ENCODE measurements around the gene UFM1. TPM values are rescaled to one million over a fixed set of nuclear protein-coding genes. Genes with fewer than 3 reads are reported as not detected.
A peak's percentile ranks its signal among the peaks of the same experiment; 100 is the strongest.

UFM1 gene
- 33.9 TPM for total RNA-seq (2021; ENCODE audit: unreplicated experiment)
- polyA plus RNA-seq (2012): 16.0 and 25.5 TPM in 2 replicates
- percentile 96 among the genes with signal in this experiment for Bru-seq, nascent RNA
- BruChase-seq, experiment 1, labeled RNA remaining after a 6-hour chase: percentile 98 among the genes with signal in this experiment
- percentile 97 among the genes with signal in this experiment for BruChase-seq, experiment 2, labeled RNA remaining after a 2-hour chase
- long read RNA-seq, transcript UFM1-201 (6 exons, 3,138 nt): major isoform, 92 of 141 reads
- long read RNA-seq, partial matches to known transcripts: 19 of 141 reads
- long read RNA-seq, other reads (novel, unspliced or antisense): 25 of 141 reads

GRCh38 chr13:38349390-38350113 is at the start of gene UFM1:
Gene UFM1, plus strand, starts transcription at chr13:38349851. Its CDS starts 69 bp downstream, at chr13:38349920.
- Histone ChIP-seq H3K4me3 (replicated peaks in 1 of 2; ENCODE audit: low read depth in 1 of 2, low read length in 2 of 2) (peak within 1 kb of the TSS; percentile 84 to 93), H3K9ac (ENCODE audit: low read length) (peak within 1 kb of the TSS; percentile 77), H3K9me3 (ENCODE audit: control insufficient read depth in 1 of 2, insufficient read depth in 1 of 2, low read depth in 1 of 2, low read length in 2 of 2) (no peaks in the 10 kb centered on the region), H3K4me2 (ENCODE audit: low read length) (peak within 1 kb of the TSS; percentile 92), H3K9me2 (ENCODE audit: insufficient read depth) (no peaks in the 10 kb centered on the region), H3K27ac (ENCODE audit: low read depth, low read length) (peak within 1 kb of the TSS; percentile 77), H2AFZ (ENCODE audit: low read depth, low read length, poor library complexity, severe bottlenecking) (peak within 1 kb of the TSS; percentile 96), H3K36me3 (ENCODE audit: control insufficient read depth in 1 of 2, insufficient read depth in 2 of 2, low read length in 2 of 2) (peaks cover 8 to 9% of the 10 kb centered on the region in 2 experiments; a peak in 3 of 4 replicates), H3K27me3 (ENCODE audit: insufficient read depth, low read length) (no peaks in the 10 kb centered on the region), H4K20me1 (ENCODE audit: insufficient read depth) (no peaks in the 10 kb centered on the region), H3K4me1 (ENCODE audit: control insufficient read depth in 1 of 2, insufficient read depth in 2 of 2, low read length in 2 of 2) (peaks cover 0 to 18% of the 10 kb centered on the region in 2 experiments; a peak in 3 of 4 replicates), H3K79me2 (ENCODE audit: insufficient read depth, low read length) (peaks cover 41% of the 10 kb centered on the region)
- intact Hi-C loops (cut with micrococcal nuclease): loop anchor here (10.0 kb wide), 1 partner anchor 1275 kb away; no protein-coding TSS in a partner anchor
- POLR2A ChIA-PET: interaction anchor here (0.8 to 1.2 kb wide), 4 partner anchors 10 to 25 kb away, joined by 3 to 5 read pairs (median 4); no protein-coding TSS in a partner anchor
- RAD21 ChIA-PET (ENCODE audit: low non-redundant PET in 1 of 2, low total read pairs in 2 of 2, uncharacterized antibody in 2 of 2, unreplicated experiment in 2 of 2): no interaction called here
- BruUV-seq (replicated peaks): no TSS peak
- DNase-seq (ENCODE audit: low read depth, low spot score) (peak; percentile 93), ATAC-seq (peak; percentile 94)
- TF ChIP-seq ELF1 (IDR thresholded peaks at IDR 0.05; ENCODE audit: borderline replicate concordance, low read depth) (peak; percentile 71), CBX3 (IDR thresholded peaks at IDR 0.05; ENCODE audit: low read depth) (peak; percentile 7; the same call in 1 of the 2 replicates), SP1 (IDR thresholded peaks at IDR 0.05; ENCODE audit: low read depth) (peak; percentile 36), EGR1 (IDR thresholded peaks at IDR 0.05; ENCODE audit: low read depth) (no peak), POLR2AphosphoS5 (IDR thresholded peaks at IDR 0.05; ENCODE audit: low read depth, low read length) (peak; percentile 69), ZBTB33 (IDR thresholded peaks at IDR 0.05; ENCODE audit: extremely low read depth, insufficient replicate concordance, low read length) (no peak), YY1 (IDR thresholded peaks at IDR 0.05; ENCODE audit: extremely low read depth, insufficient replicate concordance, low read depth, low read length) (no peak), MAX (IDR thresholded peaks at IDR 0.05) (peak; percentile 61)
- CTCF ChIA-PET: no interaction called here

Measured in HCT116 (cell line).